GM19452 (cell line): ENCODE results near the gene CREB3L1.

ENCODE experiments used
- ATAC-seq: cut with Tn5 transposase; IDR thresholded peaks from one replicate; pipeline ENCODE4 v1.9.1; 2021; ENCODE audit not compliant: unreplicated experiment

The CREB3L1 gene

GRCh38 chr11:46342239-46342638 lies 64.8 kb downstream of the CREB3L1 start:
- ATAC-seq: no peak

DNA sequence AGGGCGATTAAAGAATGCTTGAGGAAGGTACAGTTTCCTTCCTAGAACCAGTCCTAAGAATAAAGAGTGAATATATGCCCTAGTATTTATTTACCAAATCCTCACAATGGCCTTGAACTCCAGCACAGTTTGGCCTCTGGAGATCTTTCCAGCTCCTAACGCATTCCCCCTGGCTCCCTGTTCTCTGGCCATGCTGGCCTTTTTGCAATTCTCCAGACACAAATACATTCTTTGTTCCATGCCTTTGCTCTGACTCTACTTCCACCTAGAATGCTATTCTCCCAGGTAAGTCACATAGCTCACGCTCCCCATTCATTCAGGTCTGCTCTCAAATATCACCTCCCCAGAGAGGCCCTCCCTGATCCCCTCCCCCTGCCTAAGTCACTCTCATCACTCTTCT lies 66.1 kb downstream of the CREB3L1 start:
- ATAC-seq: no peak

- no peak for ATAC-seq
Observed at GRCh38 chr11:46345131-46345597, 67.7 kb downstream of the CREB3L1 start.

GRCh38 chr11:46345881-46346484 lies 68.5 kb downstream of the CREB3L1 start:
- ATAC-seq: no peak

DNA sequence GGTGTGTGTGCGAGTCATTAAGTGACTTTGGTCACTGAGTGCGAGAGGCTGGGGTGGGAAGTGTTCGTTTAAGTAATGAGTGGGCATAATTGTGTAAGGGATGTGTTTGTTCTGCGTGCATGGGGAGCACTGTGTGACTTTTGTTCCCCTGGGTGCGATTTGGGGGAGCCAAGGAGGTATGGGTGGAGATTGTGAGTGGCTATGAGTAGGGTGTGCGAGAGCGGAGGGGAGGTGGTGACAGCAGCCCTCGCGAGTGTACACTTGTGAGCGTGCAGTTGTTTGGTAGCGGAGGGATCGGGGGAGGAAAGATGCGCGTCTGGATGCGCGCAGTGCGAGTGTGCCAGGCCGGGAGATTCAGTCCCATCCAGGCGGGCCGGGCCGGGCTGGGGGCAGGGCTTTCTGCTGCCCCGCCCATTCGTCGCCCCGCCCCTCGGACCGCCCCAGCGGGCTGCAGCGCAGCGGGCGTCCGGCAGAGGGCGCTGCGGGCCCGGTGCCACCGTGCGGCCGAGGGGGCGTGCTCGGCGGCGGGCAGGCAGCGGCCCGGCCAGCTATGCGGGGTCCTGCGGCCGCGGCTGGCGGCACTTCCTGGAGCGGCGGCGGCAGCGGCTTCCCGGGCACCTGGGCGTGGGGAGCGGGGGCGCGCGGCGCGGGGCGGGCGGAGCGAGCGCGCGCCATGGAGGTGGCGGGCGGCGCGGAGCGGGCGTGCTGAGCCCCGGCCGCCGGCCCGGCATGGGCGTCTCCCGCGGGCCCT lies 69.6 kb downstream of the CREB3L1 start, which contains the start of gene DGKZ:
Gene DGKZ (plus strand): TSS at position 578 of the 751 bp plus-strand sequence. CDS start 197 bp downstream, outside the sequence.
- peak; percentile 55 for ATAC-seq

DNA sequence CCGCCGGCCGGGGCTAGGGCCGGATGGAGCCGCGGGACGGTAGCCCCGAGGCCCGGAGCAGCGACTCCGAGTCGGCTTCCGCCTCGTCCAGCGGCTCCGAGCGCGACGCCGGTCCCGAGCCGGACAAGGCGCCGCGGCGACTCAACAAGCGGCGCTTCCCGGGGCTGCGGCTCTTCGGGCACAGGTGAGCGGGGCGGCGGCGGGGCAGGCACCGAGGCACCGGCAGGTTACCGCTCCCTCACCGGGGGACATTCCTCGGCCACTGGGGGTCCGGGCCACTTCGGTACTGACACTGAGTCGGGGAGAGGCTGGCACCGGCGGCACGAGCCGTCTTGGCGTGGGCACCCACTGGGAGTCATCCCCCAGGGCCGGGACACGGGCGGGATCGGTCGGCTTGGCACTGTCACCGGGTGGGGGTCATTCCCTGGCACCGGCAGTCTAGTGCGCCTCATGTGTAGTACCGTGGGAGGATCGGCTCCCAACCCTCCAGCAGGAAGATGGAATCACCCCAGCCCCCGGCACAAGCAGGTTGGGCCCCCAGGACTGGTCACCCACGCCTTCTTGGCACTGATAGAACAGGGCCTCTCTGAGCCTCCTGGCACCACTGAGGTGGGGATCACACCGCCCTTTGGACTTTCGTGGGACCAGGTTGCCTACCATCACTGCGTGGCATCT lies 70.3 kb downstream of the CREB3L1 start:
- ATAC-seq: no peak

DNA sequence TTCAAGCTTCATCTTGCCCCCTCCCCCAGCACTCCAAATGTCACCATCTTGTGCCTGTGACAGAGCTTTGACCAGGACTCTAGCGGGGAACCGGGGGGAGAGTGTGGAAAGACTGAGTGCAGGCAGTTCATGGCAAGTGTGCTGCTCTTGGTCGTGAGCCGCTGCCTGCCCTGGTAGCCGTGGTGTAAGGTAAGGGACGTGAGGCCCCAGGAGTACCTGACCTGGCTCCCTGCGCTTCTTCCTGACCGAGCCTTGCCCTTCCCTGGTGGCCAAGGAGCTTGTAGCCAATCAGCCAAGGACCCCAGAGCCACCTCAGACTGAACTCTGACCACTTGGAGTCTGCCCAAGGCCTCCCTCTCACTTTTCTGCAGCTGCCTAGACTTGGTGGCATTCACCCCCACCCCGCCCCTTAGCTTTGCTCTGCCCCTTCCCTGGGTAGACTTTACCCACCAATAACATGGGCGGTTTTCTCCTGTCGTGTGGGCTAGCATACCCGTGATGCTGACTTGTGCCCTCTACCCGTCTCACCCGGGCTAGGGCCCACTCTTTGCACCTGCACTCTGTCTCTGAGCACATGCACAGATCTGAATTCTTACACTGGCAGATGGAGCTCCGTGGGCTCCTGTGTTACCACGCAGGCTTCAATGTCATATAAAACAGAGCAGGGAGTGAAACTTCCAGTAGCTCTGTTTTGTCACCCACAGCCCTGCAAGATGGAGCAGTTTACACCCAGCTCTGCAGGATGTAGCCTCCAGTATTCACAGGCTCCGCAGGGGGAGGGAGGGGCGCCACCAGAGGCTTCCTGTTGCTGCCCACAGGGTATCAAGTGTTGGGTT lies 71.3 kb downstream of the CREB3L1 start:
- no peak for ATAC-seq

- ATAC-seq: no peak
Observed at GRCh38 chr11:46350695-46351094, 73.2 kb downstream of the CREB3L1 start.

DNA sequence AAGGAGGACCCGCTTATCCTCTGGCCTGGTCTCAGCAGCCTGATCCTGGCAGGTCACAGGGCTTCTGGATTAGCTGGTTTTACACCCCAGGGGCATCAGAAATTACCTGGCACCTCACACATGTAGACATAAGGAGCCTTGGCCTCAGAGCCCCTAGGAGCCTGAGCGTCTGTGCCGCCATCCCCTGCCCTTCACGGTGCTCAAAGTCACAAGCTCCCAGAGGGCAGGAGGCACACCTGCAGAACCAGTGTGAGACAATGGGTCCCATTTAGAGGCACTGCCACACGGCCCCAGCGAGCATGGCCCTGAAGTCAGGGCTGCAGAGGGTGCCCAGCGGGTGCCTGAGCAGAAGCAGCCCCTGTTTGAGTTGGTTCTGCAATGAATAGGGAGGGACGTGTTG lies 73.7 kb downstream of the CREB3L1 start:
- ATAC-seq: no peak

GRCh38 chr11:46351606-46352005 lies 74.1 kb downstream of the CREB3L1 start:
- ATAC-seq: no peak

GRCh38 chr11:46352063-46352841 lies 74.8 kb downstream of the CREB3L1 start:
- no peak for ATAC-seq

- no peak for ATAC-seq
Observed at GRCh38 chr11:46353698-46354097, 76.2 kb downstream of the CREB3L1 start.

- ATAC-seq: no peak
Observed at GRCh38 chr11:46356924-46357482, 79.5 kb downstream of the CREB3L1 start.

DNA sequence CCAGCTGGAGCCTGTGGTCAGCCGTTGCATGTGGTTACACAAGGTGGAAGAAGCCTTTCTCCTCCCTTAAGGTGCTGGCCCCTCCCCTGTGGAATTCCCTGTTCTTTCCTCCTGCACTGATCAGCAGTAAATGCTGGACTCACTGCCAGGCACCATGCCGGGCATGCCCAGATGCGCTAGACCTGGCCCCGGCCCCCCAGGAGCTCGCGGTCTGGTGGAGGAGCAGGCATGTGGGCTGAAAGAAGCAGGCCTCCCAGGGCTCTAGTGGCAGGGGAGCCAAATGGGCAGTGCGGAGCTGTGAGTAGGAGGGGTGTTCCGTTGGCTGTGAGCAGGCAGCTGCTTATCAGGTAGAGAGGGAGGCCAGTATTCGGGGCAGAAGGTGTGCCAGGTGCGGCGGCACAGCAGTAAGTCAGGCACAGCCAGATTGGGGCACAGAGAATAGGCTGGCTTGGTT lies 80.0 kb downstream of the CREB3L1 start:
- ATAC-seq: no peak

- no peak for ATAC-seq
Observed at GRCh38 chr11:46359953-46360352, 82.5 kb downstream of the CREB3L1 start.

GRCh38 chr11:46360878-46361277 lies 83.4 kb downstream of the CREB3L1 start:
- ATAC-seq: peak; percentile 14

- peak; percentile 88 for ATAC-seq
Observed at GRCh38 chr11:46361283-46362155, 84.1 kb downstream of the CREB3L1 start.

DNA sequence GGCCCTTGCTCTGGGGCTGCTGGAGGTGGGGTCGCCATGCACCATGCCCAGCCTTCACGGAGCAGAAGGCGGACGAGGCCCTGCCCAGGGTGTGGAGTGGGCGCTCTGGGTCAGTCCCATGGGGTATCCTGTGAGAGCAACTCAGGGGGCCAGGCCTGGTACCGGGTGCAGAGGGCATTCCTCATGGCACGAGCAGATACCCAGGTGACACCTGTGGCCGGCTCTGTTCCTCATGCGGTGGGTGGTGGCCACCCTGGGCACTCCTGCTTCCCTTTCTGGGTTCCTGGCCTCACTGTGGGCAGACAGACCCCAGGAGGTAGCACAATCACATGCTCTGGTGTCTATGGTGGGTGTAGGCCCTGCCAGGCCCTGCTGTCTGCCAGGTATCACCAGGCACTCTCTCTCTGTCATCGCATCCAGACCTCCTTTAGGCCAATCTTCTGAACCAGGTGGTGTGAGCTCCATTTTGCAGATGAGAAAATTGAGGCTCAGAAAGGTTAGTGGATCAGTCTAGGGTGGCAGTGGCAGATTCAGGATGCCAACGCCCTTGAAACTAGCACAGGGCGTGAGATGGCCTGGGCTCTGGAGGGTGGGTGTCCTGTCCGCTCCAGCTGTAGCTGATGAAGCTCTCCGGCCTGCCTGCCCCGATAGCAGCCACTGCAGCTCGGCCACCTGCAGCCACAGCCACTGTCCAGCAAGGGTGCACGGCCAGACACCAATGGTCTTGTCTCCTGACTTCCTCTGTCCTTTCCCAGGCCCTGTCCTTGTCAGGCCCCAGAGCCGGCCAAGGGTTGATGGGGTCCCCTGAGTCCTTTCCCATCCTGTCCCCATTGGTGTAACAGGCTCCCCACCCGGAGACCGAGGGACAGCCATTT lies 84.9 kb downstream of the CREB3L1 start:
- no peak for ATAC-seq
